ENCODE results near the gene CD79A. TPM values are rescaled to one million over a fixed set of nuclear protein-coding genes. Genes with fewer than 3 reads are reported as not detected.

Gene CD79A
- polyA plus RNA-seq, 1 donor from 2014 or later = not detected

GRCh38 chr19:41915776-41916414 is 38.8 kb downstream of the CD79A start:
- H4K20me1 ChIP-seq (ENCODE audit: insufficient read depth) = no peaks in the 10 kb centered on the region
- H3K4me2 ChIP-seq (ENCODE audit: low read length) = no peak overlapping the region
- TF ChIP-seq, protein P1, sequence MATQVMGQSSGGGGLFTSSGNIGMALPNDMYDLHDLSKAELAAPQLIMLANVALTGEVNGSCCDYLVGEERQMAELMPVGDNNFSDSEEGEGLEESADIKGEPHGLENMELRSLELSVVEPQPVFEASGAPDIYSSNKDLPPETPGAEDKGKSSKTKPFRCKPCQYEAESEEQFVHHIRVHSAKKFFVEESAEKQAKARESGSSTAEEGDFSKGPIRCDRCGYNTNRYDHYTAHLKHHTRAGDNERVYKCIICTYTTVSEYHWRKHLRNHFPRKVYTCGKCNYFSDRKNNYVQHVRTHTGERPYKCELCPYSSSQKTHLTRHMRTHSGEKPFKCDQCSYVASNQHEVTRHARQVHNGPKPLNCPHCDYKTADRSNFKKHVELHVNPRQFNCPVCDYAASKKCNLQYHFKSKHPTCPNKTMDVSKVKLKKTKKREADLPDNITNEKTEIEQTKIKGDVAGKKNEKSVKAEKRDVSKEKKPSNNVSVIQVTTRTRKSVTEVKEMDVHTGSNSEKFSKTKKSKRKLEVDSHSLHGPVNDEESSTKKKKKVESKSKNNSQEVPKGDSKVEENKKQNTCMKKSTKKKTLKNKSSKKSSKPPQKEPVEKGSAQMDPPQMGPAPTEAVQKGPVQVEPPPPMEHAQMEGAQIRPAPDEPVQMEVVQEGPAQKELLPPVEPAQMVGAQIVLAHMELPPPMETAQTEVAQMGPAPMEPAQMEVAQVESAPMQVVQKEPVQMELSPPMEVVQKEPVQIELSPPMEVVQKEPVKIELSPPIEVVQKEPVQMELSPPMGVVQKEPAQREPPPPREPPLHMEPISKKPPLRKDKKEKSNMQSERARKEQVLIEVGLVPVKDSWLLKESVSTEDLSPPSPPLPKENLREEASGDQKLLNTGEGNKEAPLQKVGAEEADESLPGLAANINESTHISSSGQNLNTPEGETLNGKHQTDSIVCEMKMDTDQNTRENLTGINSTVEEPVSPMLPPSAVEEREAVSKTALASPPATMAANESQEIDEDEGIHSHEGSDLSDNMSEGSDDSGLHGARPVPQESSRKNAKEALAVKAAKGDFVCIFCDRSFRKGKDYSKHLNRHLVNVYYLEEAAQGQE (IDR thresholded peaks at IDR 0.05; ENCODE audit: borderline replicate concordance) = no peak
- TF ChIP-seq, protein P2, sequence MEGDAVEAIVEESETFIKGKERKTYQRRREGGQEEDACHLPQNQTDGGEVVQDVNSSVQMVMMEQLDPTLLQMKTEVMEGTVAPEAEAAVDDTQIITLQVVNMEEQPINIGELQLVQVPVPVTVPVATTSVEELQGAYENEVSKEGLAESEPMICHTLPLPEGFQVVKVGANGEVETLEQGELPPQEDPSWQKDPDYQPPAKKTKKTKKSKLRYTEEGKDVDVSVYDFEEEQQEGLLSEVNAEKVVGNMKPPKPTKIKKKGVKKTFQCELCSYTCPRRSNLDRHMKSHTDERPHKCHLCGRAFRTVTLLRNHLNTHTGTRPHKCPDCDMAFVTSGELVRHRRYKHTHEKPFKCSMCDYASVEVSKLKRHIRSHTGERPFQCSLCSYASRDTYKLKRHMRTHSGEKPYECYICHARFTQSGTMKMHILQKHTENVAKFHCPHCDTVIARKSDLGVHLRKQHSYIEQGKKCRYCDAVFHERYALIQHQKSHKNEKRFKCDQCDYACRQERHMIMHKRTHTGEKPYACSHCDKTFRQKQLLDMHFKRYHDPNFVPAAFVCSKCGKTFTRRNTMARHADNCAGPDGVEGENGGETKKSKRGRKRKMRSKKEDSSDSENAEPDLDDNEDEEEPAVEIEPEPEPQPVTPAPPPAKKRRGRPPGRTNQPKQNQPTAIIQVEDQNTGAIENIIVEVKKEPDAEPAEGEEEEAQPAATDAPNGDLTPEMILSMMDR (IDR thresholded peaks at IDR 0.05; ENCODE audit: poor library complexity, severe bottlenecking) = no peak
- no peak for TF ChIP-seq TAF1 (IDR thresholded peaks at IDR 0.05; ENCODE audit: low read depth)
- TF ChIP-seq MXI1 (conservative IDR thresholded peaks at IDR 0.05; ENCODE audit: poor library complexity, severe bottlenecking) = no peak
- TF ChIP-seq EZH2 (IDR thresholded peaks at IDR 0.05; ENCODE audit: borderline replicate concordance, insufficient read depth, low read length, poor library complexity, severe bottlenecking) = no peak
- TF ChIP-seq RAD21 (conservative IDR thresholded peaks at IDR 0.05) = no peak
- no peak for TF ChIP-seq EP300 (conservative IDR thresholded peaks at IDR 0.05; ENCODE audit: poor library complexity, severe bottlenecking)
- TF ChIP-seq POLR2AphosphoS5 (IDR thresholded peaks at IDR 0.05) = no peak
- no peak for TF ChIP-seq SMC3 (conservative IDR thresholded peaks at IDR 0.05; ENCODE audit: poor library complexity)

GRCh38 chr19:41917676-41918075 is 40.6 kb downstream of the CD79A start:
- H3K9me2 ChIP-seq (ENCODE audit: insufficient read depth, low read length) = no peaks in the 10 kb centered on the region
- H2AFZ ChIP-seq (ENCODE audit: low read depth, low read length) = no peak overlapping the region
- H3K4me3 ChIP-seq (ENCODE audit: low read length) = no peak overlapping the region
- no peaks in the 10 kb centered on the region for H4K20me1 ChIP-seq (ENCODE audit: insufficient read depth)
- H3K9ac ChIP-seq (ENCODE audit: low read length) = no peak overlapping the region
- H3K36me3 ChIP-seq (ENCODE audit: insufficient read depth, low read length) = no peaks in the 10 kb centered on the region
- TF ChIP-seq EP300 (conservative IDR thresholded peaks at IDR 0.05; ENCODE audit: poor library complexity, severe bottlenecking) (no peak), MXI1 (conservative IDR thresholded peaks at IDR 0.05; ENCODE audit: poor library complexity, severe bottlenecking) (no peak), TAF1 (IDR thresholded peaks at IDR 0.05; ENCODE audit: low read depth) (no peak), SMC3 (conservative IDR thresholded peaks at IDR 0.05; ENCODE audit: poor library complexity) (no peak), POLR2AphosphoS5 (IDR thresholded peaks at IDR 0.05) (no peak), RAD21 (conservative IDR thresholded peaks at IDR 0.05) (no peak), EZH2 (IDR thresholded peaks at IDR 0.05; ENCODE audit: borderline replicate concordance, insufficient read depth, low read length, poor library complexity, severe bottlenecking) (no peak)
- TF ChIP-seq, protein P1 (IDR thresholded peaks at IDR 0.05; ENCODE audit: borderline replicate concordance) = no peak
- TF ChIP-seq, protein P2 (IDR thresholded peaks at IDR 0.05; ENCODE audit: poor library complexity, severe bottlenecking) = no peak
- H3F3A ChIP-seq (ENCODE audit: insufficient read depth, low read length, poor library complexity, severe bottlenecking) = no peaks in the 10 kb centered on the region
- H3K9me3 ChIP-seq (ENCODE audit: low read length) = no peaks in the 10 kb centered on the region
- H3K27ac ChIP-seq (ENCODE audit: low read length) = no peak overlapping the region
- H3K27me3 ChIP-seq (ENCODE audit: insufficient read depth, low read depth, low read length) = peaks cover 86% of the 10 kb centered on the region
- H3K4me2 ChIP-seq (ENCODE audit: low read length) = no peak overlapping the region
- no peaks in the 10 kb centered on the region for H3K79me2 ChIP-seq (replicated peaks; ENCODE audit: insufficient read depth, low read length)

More at GRCh38 chr19:41915776-41916414, 38.8 kb downstream of the CD79A start:
- H3K4me3 ChIP-seq (ENCODE audit: low read length) = no peak overlapping the region
- H3K27ac ChIP-seq (ENCODE audit: low read length) = no peak overlapping the region
- peaks cover 86% of the 10 kb centered on the region for H3K27me3 ChIP-seq (ENCODE audit: insufficient read depth, low read depth, low read length)
- H3K79me2 ChIP-seq (replicated peaks; ENCODE audit: insufficient read depth, low read length) = no peaks in the 10 kb centered on the region
- no peak overlapping the region for H2AFZ ChIP-seq (ENCODE audit: low read depth, low read length)
- no peaks in the 10 kb centered on the region for H3K9me3 ChIP-seq (ENCODE audit: low read length)
- no peak overlapping the region for H3K9ac ChIP-seq (ENCODE audit: low read length)
- no peaks in the 10 kb centered on the region for H3F3A ChIP-seq (ENCODE audit: insufficient read depth, low read length, poor library complexity, severe bottlenecking)
- no peaks in the 10 kb centered on the region for H3K9me2 ChIP-seq (ENCODE audit: insufficient read depth, low read length)
- no peaks in the 10 kb centered on the region for H3K36me3 ChIP-seq (ENCODE audit: insufficient read depth, low read length)

All from neural cell (in vitro differentiated cells).